ENCODE data around the gene CPB1.

CPB1 gene

DNA sequence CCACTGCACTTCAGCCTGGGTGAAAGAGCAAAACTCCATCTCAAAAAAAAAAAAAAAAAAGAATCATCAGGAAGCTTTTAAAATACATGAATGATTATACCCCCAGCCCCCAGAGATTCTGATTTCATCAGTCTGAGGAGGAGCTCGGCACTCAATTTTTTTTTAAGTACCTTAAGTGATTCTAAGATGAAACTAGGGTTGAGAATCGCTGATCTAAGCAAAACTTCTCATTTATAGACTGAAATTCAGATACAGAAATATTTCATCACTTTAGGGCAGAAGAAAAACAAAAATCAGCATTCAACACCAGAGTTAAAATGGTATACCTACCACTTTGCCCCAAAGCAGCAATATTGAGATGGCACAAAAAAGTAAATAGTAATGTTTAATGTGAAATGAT lies 62.2 kb downstream of the CPB1 start:
- no peak for DNase-seq

DNA sequence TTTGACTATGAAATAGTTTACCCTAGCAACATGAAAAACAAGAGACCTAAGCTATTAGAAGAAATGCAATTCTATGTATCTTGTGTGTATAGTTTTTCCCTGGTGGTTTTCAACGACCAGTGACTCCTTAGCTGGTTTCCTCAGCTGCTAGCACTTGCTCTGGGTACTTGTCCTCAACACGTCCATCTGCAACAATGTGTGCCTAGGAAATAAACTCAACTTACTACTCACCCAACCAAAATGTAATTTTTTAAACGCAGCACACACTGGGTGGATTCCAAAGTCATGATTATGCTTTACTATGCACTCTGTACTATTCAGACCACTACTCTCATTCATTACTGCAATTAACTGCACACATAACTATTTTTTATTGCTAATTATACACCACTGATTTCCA lies 68.5 kb downstream of the CPB1 start:
- no peak for DNase-seq

GRCh38 chr3:148901987-148902791 lies 74.6 kb downstream of the CPB1 start:
- DNase-seq: no peak

GRCh38 chr3:148903022-148903442 lies 75.4 kb downstream of the CPB1 start:
- no peak for DNase-seq

GRCh38 chr3:148903941-148904340 lies 76.3 kb downstream of the CPB1 start:
- no peak for DNase-seq

GRCh38 chr3:148906667-148907066 lies 79.1 kb downstream of the CPB1 start:
- DNase-seq: no peak

Measured in NCI-H1092 (cell line).